ENCODE results near the gene UBALD1.
A peak's percentile ranks its signal among the peaks of the same experiment; 100 is the strongest.

UBALD1 gene

GRCh38 chr16:4634768-4635167 is 20.1 kb upstream of the UBALD1 start:
- H3K4me3 ChIP-seq (ENCODE audit: low read length) = no peak overlapping the region
- DNase-seq (ENCODE audit: low read depth) = no peak
- TF ChIP-seq CTCF (conservative IDR thresholded peaks at IDR 0.05; ENCODE audit: low read depth, low read length) = no peak

GRCh38 chr16:4633910-4634635 is 19.4 kb upstream of the UBALD1 start:
- no peak overlapping the region for H3K4me3 ChIP-seq (ENCODE audit: low read length)
- DNase-seq (ENCODE audit: low read depth) = no peak
- TF ChIP-seq CTCF (conservative IDR thresholded peaks at IDR 0.05; ENCODE audit: low read depth, low read length) = no peak

- no peak for DNase-seq (ENCODE audit: low read depth)
- no peak overlapping the region for H3K4me3 ChIP-seq (ENCODE audit: low read length)
- TF ChIP-seq CTCF (conservative IDR thresholded peaks at IDR 0.05; ENCODE audit: low read depth, low read length) = no peak
Measured at GRCh38 chr16:4631444-4631843, 16.8 kb upstream of the UBALD1 start.

- no peak for TF ChIP-seq CTCF (conservative IDR thresholded peaks at IDR 0.05; ENCODE audit: low read depth, low read length)
- H3K4me3 ChIP-seq (ENCODE audit: low read length) = no peak overlapping the region
- DNase-seq (ENCODE audit: low read depth) = no peak
Measured at GRCh38 chr16:4628283-4628682, 13.6 kb upstream of the UBALD1 start.

- TF ChIP-seq CTCF (conservative IDR thresholded peaks at IDR 0.05; ENCODE audit: low read depth, low read length) = no peak
- H3K4me3 ChIP-seq (ENCODE audit: low read length) = peak overlapping the region; percentile 78
- no peak for DNase-seq (ENCODE audit: low read depth)
Measured at GRCh38 chr16:4626396-4626795, 11.7 kb upstream of the UBALD1 start.

GRCh38 chr16:4625560-4626159 is 11.0 kb upstream of the UBALD1 start:
- H3K4me3 ChIP-seq (ENCODE audit: low read length) = peak overlapping the region; percentile 78
- no peak for DNase-seq (ENCODE audit: low read depth)
- TF ChIP-seq CTCF (conservative IDR thresholded peaks at IDR 0.05; ENCODE audit: low read depth, low read length) = no peak

Measured in retinal pigment epithelial cell (primary cell).